ENCODE data around the gene EPB41.
A peak's percentile ranks its signal among the peaks of the same experiment; 100 is the strongest.
"Not testable (repeated sequence)": the region's sequence is repeated elsewhere in the genome, so short reads cannot be mapped to it uniquely, and the experiment has no call there.

The EPB41 gene

GRCh38 chr1:28982198-28982597 lies 67.8 kb downstream of the EPB41 start:
- DNase-seq, result no peak

GRCh38 chr1:28983091-28983490 lies 68.7 kb downstream of the EPB41 start:
- DNase-seq, result no peak

- peak in 2 of 6 experiments; percentile 2 to 13 for DNase-seq
Measured at GRCh38 chr1:28983509-28984310, 69.3 kb downstream of the EPB41 start.

- DNase-seq, result no peak
Measured at GRCh38 chr1:28984311-28984684, 69.9 kb downstream of the EPB41 start.

GRCh38 chr1:28985427-28985826 lies 71.1 kb downstream of the EPB41 start:
- no peak for DNase-seq

- DNase-seq, result no peak
Measured at GRCh38 chr1:28986306-28986910, 72.0 kb downstream of the EPB41 start.

- DNase-seq, result no peak
Measured at GRCh38 chr1:29002792-29003191, 88.4 kb downstream of the EPB41 start.

GRCh38 chr1:29004288-29004687 lies 89.9 kb downstream of the EPB41 start:
- DNase-seq, result no peak

GRCh38 chr1:29004798-29005197 lies 90.4 kb downstream of the EPB41 start:
- DNase-seq, result no peak

GRCh38 chr1:29011775-29012174 lies 97.4 kb downstream of the EPB41 start:
- no peak for DNase-seq

GRCh38 chr1:29017235-29017634 lies 102.9 kb downstream of the EPB41 start:
- DNase-seq, result no peak

GRCh38 chr1:29017975-29018712 lies 103.8 kb downstream of the EPB41 start:
- no peak for DNase-seq

GRCh38 chr1:29022620-29023019 lies 108.3 kb downstream of the EPB41 start:
- no peak for DNase-seq

- DNase-seq, result no peak
Measured at GRCh38 chr1:29029667-29030066, 115.3 kb downstream of the EPB41 start.

GRCh38 chr1:29032841-29033240 lies 118.5 kb downstream of the EPB41 start:
- DNase-seq, result no peak

- DNase-seq, result peak in 3 of 6 experiments; percentile 11 to 35 (median 31)
Measured at GRCh38 chr1:29033829-29034466, 119.6 kb downstream of the EPB41 start.

GRCh38 chr1:29043274-29043965 lies 129.1 kb downstream of the EPB41 start:
- no peak for DNase-seq

GRCh38 chr1:29044010-29044409 lies 129.6 kb downstream of the EPB41 start:
- DNase-seq, result no peak

GRCh38 chr1:29045663-29046062 lies 131.3 kb downstream of the EPB41 start:
- not testable (repeated sequence) for DNase-seq

GRCh38 chr1:29047142-29047541 lies 132.8 kb downstream of the EPB41 start:
- DNase-seq, result no peak

- no peak for DNase-seq
Measured at GRCh38 chr1:29050166-29050565, 135.8 kb downstream of the EPB41 start.

GRCh38 chr1:29052100-29052499 lies 137.7 kb downstream of the EPB41 start:
- DNase-seq, result no peak

- no peak for DNase-seq
Measured at GRCh38 chr1:29052941-29053340, 138.6 kb downstream of the EPB41 start.

Measured in stimulated activated naive CD4-positive, alpha-beta T cell (primary cell).